ENCODE results near the gene MISFA.
"Not testable (repeated sequence)": the region's sequence is repeated elsewhere in the genome, so short reads cannot be mapped to it uniquely, and the experiment has no call there.

The MISFA gene

DNA sequence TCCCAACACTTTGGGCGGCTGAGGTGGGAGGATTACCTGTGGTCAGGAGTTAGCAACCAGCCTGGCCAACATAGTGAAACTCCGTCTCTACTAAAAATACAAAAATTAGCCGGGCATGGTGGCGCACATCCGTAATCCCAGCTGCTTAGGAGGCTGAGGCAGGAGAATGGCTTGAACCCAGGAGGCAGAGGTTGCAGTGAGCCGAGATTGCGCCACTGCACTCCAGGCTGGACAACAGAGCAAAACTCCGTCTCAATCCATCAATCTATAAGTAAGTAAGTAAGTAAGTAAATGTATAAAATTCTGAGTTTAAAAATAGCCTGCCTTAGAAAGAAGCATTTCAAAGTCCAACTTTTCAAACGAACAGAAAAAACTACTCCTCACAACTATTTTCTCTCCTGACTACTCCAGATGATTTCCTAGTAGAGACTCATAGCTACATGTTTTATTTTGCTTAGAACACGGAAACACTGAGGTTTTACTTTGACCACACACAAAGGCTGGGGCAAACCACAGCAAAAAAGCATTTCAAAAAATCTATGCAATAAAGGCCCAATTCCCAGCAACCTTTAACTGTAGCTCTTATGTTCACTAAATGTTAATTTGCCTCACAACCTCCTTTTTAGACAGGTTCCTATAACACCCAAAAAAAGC is 18.2 kb downstream of the MISFA start:
- DNase-seq (ENCODE audit: low spot score) = no peak

DNA sequence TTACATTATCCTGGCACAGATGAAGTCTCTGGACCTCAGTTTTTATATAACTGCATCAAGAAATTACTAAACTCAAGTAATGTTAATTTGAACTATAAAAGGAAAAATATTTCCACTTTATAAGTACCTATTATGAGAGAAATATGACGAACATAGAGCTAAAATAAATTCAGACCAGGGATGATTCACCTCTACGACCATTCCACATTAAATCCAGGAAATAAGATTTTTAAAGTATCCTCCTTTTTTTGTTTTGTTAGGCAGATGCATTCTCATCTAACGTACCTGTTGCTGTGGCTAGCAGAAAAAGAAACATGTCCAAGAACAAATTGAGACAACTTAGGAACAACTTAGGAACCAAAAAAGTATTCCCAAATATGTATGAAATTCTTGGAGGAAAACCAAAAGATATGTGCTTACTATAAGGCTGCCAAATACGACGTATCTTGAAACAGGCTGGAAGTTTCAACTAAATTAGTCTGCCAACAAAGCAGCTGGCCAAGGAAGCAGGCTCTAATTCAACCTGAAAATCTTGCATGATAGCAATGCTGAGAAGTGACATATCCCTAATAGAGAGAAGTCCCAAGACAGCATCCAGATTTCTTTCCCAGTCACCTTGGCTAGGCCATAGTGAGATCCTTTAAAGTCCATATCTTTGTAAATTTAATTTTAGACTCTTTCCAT is 18.9 kb downstream of the MISFA start:
- DNase-seq (ENCODE audit: low spot score) = no peak

DNA sequence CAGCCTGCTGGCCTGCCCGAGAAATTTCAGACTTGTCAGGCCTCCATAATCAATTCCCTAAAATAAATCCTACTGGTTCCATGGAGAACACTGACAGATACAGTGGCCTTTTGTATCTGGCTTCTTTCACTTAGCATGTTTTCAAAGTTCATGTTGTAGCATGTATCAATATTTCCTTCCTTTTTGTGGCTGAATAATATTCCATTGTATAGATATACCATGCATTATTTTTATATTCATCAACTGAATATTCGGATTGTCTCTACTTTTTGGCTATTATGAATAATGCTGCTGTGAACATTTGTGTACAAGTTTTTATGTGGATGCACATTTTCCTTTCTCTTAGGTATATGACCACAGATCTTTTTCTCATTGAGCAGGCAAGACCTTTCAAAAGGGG is 24.1 kb downstream of the MISFA start:
- DNase-seq (ENCODE audit: low spot score) = no peak

DNA sequence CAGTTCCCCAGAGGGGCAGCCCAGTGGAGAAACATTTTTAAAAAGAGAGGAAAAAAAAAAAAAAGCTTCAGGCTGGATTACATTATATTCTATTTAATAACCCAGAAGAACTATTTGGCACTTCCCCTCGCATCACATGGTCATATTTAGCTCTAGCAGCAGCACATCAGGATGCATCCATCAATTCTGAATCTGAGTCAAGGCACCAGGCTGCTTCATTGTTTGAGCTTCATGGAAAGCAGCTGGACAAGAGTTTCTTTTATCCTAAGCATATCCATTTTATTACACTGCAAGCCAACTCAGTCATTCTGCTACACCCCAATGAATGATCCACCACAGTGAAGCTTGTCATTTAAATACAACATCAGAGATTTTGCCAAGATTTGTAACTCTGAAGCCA is 24.6 kb downstream of the MISFA start:
- DNase-seq (ENCODE audit: low spot score) = no peak

DNA sequence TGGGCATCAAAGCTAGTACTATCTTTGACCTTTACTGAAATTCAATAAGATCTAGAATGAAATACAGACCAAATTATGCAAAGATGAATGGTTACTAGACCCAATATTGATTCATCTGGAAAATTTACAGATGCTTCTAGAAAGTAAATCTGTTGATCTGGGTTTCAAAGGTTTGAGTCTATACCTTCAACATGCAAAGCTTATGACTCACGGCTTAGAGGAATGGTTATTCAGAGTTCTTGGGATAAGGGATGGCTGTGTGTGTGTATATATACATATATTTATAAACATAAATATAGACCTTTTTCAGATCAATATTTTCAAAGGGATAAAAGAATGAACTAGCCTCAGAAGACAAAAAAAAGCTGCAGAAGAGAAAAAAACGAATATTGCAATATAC is 33.3 kb downstream of the MISFA start:
- DNase-seq (ENCODE audit: low spot score) = no peak

DNA sequence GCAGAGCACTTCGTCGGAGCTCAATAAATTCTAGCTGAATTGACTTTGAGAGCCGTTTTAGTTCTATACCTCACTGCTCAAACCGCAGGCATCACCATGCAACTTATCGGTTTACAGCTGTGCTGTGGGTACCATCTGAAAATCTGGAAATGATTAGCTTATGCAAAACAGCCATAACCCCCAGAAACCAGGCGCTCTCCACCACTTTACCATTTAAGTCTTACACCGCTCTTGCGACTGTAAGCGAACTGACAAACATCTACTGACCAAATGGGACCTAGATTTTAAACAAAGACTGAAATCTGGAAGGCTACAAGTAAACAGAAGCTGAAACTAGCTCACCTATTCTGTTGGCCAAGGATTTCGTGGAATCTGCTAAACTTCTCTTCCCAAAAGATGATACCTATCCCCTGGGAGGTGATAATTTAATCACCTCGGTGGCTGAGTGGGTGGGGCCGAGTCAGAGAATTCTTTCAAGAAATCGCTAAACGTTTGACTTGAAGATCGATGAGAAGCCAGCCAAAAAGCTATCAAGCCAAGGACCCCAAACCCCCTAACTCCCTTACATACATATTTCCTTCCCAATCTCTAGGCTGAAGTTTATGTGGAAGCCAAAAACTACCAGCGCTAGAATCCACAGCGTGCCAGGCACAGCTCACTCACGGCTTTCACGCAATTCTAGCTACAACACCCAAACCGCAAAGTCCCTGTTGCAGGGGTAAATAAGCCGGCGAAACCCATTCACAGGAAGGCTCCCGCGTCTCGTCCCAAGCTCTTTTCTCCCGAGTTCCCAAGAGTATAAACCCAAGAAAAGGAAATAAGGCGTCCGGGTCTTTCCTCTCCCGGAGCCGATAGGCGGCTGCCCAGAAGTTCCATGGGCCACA is 33.9 kb downstream of the MISFA start:
- DNase-seq (ENCODE audit: low spot score) = no peak

DNA sequence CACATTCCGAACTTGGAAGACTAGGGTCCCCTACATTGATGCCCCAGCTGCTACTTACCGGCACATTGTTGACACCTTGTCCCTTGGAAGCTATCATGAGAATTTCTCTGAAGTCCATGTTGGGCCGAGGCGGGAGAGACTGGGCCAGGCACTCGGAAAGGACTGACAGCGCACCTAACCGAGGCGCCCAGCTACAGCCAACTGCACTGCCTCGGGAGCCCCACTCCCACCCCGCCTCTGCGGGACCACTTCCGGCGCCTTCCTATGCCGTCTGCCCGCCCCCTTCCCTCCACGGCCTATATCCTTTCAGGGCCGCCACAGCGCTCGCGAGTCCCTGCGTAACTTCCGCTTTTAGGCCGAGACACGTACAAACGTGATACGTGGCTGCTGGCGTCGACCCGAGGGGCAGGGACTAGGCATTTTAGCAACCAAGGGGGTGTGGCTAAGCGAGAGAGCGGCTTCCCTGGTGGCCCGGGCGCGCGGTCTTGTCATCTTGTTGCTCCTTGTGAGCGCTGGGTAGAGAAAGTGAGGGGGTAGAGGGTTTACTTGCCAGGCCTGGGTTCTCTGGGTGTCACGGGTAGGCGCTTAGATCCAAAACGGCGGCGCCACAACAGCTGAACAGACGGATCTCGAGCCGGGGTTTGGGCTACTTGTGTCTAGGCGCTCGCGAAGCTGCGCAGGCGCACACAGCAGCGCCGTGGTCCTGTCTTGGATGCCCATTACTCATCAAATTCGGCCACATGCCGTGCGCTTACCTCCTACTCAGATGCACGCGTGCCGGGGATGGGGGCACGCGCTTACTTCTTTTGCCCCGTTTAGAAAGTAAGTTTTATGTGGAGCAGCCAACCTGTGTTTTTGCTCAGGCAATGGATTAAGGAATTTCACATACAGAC is 34.8 kb downstream of the MISFA start, which contains the start of gene SPTY2D1:
SPTY2D1 (minus strand) TSS at position 203 of the 893 bp plus-strand sequence; CDS start at position 118, 85 bp downstream.
- peak; percentile 93 for DNase-seq (ENCODE audit: low spot score)

DNA sequence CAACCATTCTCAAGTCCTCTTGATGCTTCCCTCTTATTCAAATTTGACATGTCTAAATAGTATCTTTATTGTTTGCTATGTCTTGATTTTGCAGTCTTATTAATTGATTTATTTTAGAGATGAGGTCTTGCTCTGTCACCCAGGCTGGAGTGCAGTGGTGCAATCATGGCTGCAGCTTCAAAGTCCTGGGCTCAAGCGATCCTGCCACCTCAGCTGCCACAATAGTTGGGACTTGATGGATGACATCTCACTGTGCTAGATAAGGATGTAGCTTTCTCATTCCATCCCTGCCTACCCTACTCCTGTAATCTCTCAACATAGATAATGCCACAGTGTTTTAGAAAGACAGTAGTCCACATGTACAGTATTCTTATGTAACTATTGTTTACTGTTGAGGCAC is 42.1 kb downstream of the MISFA start:
- no peak for DNase-seq (ENCODE audit: low spot score)

DNA sequence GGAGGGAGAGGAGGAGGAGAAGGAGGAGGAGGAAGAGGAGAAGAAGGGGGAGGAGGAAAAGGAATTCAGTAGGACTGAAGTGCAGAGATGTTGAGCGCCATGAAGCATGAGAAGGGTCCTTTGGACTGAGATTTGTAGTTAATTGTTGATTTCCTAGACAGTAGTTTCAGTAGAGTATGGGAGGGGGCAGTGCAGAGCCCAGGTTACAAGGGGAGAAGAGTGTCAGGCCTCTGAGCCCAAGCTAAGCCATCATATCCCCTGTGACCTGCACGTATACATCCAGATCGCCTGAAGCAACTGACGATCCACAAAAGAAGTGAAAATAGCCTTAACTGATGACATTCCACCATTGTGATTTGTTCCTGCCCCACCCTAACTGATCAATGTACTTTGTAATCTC is 43.4 kb downstream of the MISFA start:
- DNase-seq (ENCODE audit: low spot score) = not testable (repeated sequence)

DNA sequence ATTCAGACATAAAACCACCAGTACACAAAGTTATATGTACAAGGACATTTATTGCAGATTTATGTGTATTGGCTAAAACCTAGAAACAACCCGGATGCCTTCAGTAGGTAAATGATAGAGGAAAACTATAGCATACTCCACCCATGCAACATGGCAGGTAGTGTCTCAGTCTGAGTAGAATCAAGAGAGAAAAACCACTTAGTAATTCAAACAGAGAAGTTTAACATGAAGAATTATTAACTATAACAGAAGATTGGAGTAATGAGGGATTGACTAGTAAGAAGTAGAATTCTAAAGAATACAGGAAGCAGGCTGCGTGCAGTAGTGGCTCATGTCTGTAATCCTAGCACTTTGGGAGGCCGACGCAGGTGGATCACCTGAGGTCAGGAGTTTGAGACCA is 50.8 kb downstream of the MISFA start:
- no peak for DNase-seq (ENCODE audit: low spot score)

DNA sequence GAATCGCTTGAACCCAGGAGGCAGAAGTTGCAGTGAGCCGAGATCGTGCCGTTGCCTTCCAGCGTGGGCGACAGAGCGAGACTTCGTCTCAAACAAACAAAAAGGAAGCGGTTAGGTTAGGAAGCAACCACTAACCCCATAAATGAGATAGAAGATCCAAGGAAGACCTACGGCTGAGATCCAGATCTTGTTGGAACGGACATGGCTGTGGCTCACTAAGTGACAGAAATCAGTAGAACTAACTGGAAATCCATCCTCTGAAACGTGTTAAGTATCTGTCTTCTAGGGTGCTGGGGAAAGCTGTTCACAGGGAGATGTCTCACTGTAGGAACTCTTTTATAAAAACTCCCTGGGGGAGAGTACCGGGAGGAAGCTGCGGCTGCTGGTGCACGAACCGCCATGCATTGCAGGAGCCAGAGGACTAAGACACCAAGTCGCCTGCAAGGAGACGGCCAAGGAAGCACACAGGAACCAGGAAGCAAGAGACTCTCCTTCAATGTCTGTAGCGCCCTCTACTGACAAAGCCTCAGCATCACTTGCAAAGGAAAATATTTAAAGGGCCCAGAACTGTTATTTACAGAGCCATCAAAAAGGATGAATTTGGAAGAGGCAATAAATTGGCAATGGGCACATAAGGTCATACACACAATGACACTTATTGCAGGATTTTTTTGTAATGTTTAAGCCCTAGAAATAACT is 51.4 kb downstream of the MISFA start:
- peak; percentile 75 for DNase-seq (ENCODE audit: low spot score)
